GM13977 (cell line): ENCODE measurements around the gene MAPKAPK3.

Source experiments
- DNase-seq: peaks from one replicate; pipeline ENCODE4 v3.0.0; 2012; ENCODE audit warnings: low spot score
- in situ Hi-C: fragments of 300-500 bp; cut with MboI; formaldehyde crosslinking; loops from one replicate; pipeline ENCODE4 v1.12.0; 2022; ENCODE audit warnings: low sequenced_read_pairs, low pct_unique_long_range_greater_than_20kb, mixed read lengths, inconsistent platforms; ENCODE audit not compliant: unreplicated experiment
- TF ChIP-seq, protein P1 (sequence below): IDR thresholded peaks from 2 replicates; pipeline ENCODE4 v1.5.1; 2012; ENCODE audit warnings: mild to moderate bottlenecking, control low read depth; ENCODE audit not compliant: insufficient read depth; ENCODE audit errors: extremely low read depth, missing control alignments

The MAPKAPK3 gene

DNA sequence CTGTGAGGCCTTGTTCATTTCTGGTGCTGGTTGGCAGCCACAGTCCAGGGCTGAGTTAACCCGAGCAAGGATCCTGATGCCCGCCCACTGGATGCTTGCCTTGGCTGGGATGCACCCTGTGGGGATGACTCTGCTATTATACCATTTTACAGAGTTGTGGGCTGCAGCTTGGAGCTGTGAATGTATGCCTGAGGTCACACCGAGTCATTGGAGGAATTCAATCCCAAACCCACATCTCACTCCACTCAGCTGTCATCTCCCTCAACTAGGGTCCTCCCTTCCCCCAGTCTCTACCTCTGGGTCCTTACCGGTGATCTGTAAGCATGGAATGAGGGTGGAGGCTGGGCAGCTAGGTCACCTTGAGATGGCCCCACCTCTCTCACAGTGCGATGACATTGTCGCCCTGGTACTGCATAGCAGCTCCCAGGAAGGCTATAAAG lies 22.1 kb downstream of the MAPKAPK3 start:
- no peak for DNase-seq
- TF ChIP-seq, protein P1, sequence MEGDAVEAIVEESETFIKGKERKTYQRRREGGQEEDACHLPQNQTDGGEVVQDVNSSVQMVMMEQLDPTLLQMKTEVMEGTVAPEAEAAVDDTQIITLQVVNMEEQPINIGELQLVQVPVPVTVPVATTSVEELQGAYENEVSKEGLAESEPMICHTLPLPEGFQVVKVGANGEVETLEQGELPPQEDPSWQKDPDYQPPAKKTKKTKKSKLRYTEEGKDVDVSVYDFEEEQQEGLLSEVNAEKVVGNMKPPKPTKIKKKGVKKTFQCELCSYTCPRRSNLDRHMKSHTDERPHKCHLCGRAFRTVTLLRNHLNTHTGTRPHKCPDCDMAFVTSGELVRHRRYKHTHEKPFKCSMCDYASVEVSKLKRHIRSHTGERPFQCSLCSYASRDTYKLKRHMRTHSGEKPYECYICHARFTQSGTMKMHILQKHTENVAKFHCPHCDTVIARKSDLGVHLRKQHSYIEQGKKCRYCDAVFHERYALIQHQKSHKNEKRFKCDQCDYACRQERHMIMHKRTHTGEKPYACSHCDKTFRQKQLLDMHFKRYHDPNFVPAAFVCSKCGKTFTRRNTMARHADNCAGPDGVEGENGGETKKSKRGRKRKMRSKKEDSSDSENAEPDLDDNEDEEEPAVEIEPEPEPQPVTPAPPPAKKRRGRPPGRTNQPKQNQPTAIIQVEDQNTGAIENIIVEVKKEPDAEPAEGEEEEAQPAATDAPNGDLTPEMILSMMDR = no peak
- in situ Hi-C loops = no loop called here

DNA sequence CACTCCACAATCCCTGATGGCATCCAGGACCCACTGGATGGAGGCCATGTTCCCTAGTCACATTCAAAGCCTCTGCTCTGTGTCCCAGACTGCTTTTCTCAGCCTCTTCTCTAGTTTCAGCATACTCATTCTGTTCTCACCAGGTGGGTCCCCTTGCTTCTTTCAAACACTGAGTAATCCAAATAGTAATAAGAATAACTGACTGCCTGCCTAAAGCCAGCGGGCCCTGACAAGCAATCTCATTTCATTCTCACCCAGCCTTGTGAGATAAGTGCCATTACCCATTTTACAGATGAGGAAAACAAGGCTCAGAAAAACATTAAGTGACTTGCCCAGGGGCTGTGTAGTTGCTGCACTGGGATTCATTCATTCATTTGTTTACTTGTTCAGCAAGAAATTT lies 25.4 kb downstream of the MAPKAPK3 start:
- DNase-seq = peak; percentile 28
- TF ChIP-seq, protein P1 = no peak
- in situ Hi-C loops = no loop called here

DNA sequence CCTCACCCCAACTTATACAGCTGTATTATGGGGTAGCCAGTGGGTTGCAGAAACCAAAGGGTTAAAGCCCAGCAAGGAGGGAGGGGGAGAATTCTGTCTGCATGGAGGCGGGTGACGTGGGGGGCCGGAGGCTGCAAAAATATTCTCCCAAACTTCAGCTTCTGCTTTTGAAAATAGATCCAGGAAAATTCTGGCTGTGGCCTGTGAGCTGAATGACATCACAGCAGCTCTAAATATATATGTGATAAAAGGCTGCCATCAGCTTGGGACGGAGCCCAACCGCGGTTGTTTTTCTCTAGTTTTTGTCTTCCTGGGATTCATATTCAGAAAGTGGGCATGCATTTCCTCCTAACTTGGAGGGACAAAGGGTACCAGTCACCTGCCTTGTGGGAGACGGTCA lies 27.6 kb downstream of the MAPKAPK3 start:
- TF ChIP-seq, protein P1 = no peak
- in situ Hi-C loops = no loop called here

DNA sequence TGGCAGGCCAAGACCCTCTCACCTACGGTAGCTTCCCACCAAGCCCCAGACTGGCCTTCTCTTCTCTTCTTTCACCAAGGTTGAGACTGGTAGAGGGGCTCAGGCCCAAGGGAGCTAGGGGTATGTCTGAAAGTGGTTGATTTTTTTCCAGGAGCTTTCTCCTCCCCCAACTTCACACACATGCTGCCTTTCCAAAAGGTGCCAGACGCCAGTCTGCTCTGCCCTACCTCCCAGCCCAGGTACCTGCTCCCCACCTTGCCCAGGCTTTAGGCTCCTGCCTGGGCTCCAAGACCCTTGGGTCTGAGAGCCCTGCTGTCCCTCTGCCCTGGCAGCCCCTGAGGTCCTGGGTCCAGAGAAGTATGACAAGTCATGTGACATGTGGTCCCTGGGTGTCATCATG lies 28.4 kb downstream of the MAPKAPK3 start:
- no peak for DNase-seq
- TF ChIP-seq, protein P1 = no peak
- in situ Hi-C loops = no loop called here

More for the DNA sequence above, 27.6 kb downstream of the MAPKAPK3 start:
- no peak for DNase-seq

DNA sequence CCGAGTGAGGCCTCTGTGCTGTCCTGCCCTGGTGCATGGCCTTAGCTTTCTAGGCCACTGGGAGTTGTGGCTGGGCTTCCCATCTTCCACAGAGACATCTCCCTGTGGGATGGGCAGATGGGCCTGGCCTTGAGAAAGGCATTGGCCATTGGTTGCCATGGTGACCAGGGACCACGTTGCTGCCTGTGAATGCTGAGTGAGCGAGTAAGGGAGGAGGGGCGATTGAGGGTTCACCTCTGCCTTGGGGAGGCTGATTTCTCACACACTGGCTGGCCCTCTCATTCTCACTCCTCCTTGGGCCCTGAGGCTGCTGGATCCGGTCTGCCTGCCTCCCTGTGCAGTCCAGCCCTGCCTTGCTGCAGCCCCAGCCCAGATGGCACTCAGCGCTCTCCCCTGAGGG lies 31.4 kb downstream of the MAPKAPK3 start:
- TF ChIP-seq, protein P1 = no peak
- in situ Hi-C loops = no loop called here
- no peak for DNase-seq

DNA sequence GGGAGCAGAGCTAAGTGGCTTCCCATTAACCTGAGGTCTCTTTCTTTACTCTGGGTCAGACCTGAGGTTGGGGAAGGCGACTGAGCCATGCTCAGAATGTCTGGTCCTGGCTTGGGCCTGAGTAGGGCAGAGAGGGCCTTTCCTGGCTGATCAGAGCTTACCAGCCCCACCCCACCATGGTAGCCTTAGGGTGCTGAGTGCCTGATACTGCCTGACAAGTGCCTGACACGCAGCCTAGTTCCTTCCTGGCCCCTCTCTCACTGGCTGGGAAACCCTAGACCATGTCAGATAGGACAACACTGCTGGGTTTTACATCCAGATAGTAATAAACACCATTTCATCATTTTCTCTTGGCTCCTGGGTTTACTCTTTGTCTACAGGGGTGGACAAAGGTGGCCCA lies 32.0 kb downstream of the MAPKAPK3 start:
- TF ChIP-seq, protein P1 = no peak
- DNase-seq = no peak
- in situ Hi-C loops = no loop called here

DNA sequence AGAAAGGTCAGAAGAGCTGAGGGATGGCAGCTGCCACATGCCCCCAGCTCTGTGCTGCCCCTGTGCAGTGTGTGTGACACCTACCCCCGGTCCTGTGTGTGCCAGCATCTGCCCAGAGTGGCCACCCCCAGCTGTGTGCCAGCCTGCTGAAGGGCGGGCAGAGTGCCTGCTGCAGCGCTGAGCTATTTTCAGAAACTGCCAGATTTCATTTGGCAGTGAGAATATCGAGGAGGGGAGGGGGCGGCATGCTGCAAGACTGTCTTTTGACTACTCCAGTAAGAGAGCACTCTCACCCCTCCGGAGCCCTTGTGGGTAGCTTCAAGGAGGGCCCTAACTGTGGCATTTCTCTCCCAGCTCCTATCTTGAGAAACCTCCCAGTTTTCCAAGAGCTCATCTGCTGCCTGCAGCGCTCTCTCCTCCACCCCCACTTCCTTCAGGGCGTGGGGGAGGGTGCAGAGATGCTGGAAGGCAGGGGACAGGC lies 32.5 kb downstream of the MAPKAPK3 start:
- no peak for DNase-seq
- TF ChIP-seq, protein P1 = no peak
- in situ Hi-C loops = no loop called here
